ENCODE data around the gene TACC2. TPM values are rescaled to one million over a fixed set of nuclear protein-coding genes. Genes with fewer than 3 reads are reported as not detected.

TACC2 gene
- total RNA-seq, 1 donor from 2014 or later = 37.6 TPM

DNA sequence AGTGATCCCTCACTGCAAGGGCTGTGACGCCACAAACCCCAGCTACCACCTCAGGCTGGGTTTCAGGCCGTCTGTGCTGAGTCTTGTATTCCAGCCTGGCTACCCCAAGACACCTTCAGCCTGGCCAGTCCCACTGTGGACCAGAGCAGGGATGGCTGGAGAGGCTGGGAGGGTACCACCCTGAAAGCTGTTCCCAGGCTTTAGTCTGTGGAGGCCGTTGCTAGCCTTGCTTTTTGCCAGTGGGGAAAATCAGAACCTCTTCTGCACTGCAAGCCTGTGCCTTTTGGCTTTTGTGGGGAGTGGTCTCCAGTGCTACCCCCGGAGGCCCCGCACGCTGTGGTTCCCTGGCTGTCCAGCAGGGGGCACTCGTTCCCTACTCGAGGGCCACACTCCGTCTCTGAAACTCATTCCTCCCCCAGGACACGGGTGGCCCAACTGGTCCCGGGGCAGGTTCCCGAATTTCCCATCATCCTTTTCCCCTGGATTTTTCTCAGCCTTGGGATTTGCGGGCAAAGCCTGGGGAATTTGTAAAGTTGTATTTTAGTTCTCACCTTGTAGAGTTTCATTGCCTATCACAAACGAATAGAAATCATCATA is 153.8 kb downstream of the TACC2 start:
- Histone ChIP-seq H3K27me3 (ENCODE audit: control insufficient read depth in 3 of 3, insufficient read depth in 3 of 3, low read length in 3 of 3) (no peaks in the 10 kb centered on the region), H3K4me1 (ENCODE audit: control insufficient read depth in 3 of 3, insufficient read depth in 3 of 3, low read length in 3 of 3) (peaks cover 52 to 68% (median 67%) of the 10 kb centered on the region in 3 donors), H3K9me3 (ENCODE audit: control insufficient read depth in 3 of 3, low read length in 3 of 3) (no peaks in the 10 kb centered on the region), H3K4me3 (ENCODE audit: low read length in 3 of 3) (no peak overlapping the region), H3K9ac (ENCODE audit: low read depth in 1 of 3, low read length in 3 of 3) (peak overlapping the region in 1 of 3 donors; percentile 60), H3K36me3 (ENCODE audit: control insufficient read depth in 3 of 3, insufficient read depth in 3 of 3, low read length in 3 of 3) (peaks cover 25 to 28% (median 25%) of the 10 kb centered on the region in 3 donors), H3K27ac (ENCODE audit: low read depth, low read length) (peak overlapping the region; percentile 96)

DNA sequence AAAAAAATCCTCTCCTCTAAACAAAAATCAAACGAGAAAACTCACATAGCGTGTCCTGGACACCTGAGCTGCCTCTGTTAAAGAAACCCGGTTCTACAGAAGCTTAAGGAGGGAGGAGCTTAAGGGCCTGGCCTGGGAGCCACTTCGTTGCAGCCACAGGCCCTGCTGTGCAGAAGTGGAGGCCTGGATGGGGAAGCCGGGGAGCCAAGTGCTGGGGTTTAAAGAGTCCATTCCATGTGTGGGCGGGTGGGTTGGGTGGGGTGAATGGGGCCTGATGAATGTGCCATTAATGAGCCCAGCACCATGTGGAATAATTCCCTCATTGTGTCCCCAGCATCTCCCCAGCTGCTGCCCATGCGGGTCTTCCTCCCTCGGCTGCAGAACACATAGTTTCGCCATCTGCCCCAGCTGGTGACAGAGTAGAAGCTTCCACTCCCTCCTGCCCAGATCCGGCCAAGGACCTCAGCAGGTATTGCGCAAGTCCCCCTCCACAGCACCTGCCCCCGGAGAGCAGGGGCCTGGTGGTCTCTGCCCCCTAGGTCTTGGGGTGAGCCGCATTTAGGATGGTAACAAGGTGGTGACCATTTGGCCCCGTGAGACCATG is 154.4 kb downstream of the TACC2 start:
- Histone ChIP-seq H3K27ac (ENCODE audit: low read depth, low read length) (no peak overlapping the region), H3K4me1 (ENCODE audit: control insufficient read depth in 3 of 3, insufficient read depth in 3 of 3, low read length in 3 of 3) (peaks cover 54 to 72% (median 66%) of the 10 kb centered on the region in 3 donors), H3K27me3 (ENCODE audit: control insufficient read depth in 3 of 3, insufficient read depth in 3 of 3, low read length in 3 of 3) (no peaks in the 10 kb centered on the region), H3K9ac (ENCODE audit: low read depth in 1 of 3, low read length in 3 of 3) (peak overlapping the region in 1 of 3 donors; percentile 19), H3K36me3 (ENCODE audit: control insufficient read depth in 3 of 3, insufficient read depth in 3 of 3, low read length in 3 of 3) (peaks cover 25 to 28% (median 25%) of the 10 kb centered on the region in 3 donors), H3K9me3 (ENCODE audit: control insufficient read depth in 3 of 3, low read length in 3 of 3) (no peaks in the 10 kb centered on the region), H3K4me3 (ENCODE audit: low read length in 3 of 3) (no peak overlapping the region)

DNA sequence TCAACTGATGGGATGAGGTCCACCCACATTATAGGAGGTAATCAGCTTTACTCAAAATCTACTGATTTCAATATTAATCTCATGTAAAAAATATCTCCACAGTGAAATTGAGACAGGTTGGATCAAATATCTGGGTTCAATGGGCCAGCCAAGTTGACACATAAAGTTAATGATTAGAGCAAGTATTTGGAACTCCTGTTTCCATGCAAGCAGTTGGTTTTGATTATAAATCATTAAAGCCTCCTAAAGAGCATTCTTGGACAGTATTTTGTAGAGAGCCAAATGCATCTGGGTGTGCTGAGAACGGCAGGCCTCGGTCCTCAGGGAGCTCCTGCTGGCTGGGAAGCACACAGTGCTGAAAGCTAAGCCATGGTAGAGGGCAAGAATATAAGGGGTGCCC is 155.2 kb downstream of the TACC2 start:
- H3K4me1 ChIP-seq (ENCODE audit: control insufficient read depth in 3 of 3, insufficient read depth in 3 of 3, low read length in 3 of 3) = peaks cover 56 to 72% (median 68%) of the 10 kb centered on the region in 3 donors
- no peak overlapping the region for H3K4me3 ChIP-seq (ENCODE audit: low read length in 3 of 3)
- H3K36me3 ChIP-seq (ENCODE audit: control insufficient read depth in 3 of 3, insufficient read depth in 3 of 3, low read length in 3 of 3) = peaks cover 25 to 29% (median 28%) of the 10 kb centered on the region in 3 donors
- H3K9me3 ChIP-seq (ENCODE audit: control insufficient read depth in 3 of 3, low read length in 3 of 3) = no peaks in the 10 kb centered on the region
- no peaks in the 10 kb centered on the region for H3K27me3 ChIP-seq (ENCODE audit: control insufficient read depth in 3 of 3, insufficient read depth in 3 of 3, low read length in 3 of 3)
- no peak overlapping the region for H3K9ac ChIP-seq (ENCODE audit: low read depth in 1 of 3, low read length in 3 of 3)
- H3K27ac ChIP-seq (ENCODE audit: low read depth, low read length) = no peak overlapping the region

DNA sequence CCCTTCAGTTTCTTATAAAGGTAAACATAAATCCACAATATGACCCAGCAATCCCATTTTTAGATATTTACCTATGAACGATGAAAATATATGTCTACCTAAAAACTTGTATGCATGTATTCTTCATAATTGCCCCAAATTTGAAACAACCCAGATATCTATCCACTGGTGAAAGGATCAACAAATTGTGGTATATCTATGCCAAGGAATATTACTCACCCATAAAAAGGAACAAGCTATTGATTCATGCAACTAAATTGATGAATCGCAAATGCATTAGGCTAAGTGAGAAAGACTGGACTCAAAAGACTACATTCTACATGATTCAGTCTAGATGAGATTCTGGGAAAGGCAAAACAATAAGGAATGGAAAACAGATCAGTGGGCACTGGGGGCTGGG is 156.2 kb downstream of the TACC2 start:
- no peak overlapping the region for H3K27ac ChIP-seq (ENCODE audit: low read depth, low read length)
- H3K4me3 ChIP-seq (ENCODE audit: low read length in 3 of 3) = no peak overlapping the region
- H3K36me3 ChIP-seq (ENCODE audit: control insufficient read depth in 3 of 3, insufficient read depth in 3 of 3, low read length in 3 of 3) = peaks cover 25 to 33% (median 32%) of the 10 kb centered on the region in 3 donors
- peaks cover 56 to 70% (median 67%) of the 10 kb centered on the region in 3 donors for H3K4me1 ChIP-seq (ENCODE audit: control insufficient read depth in 3 of 3, insufficient read depth in 3 of 3, low read length in 3 of 3)
- H3K27me3 ChIP-seq (ENCODE audit: control insufficient read depth in 3 of 3, insufficient read depth in 3 of 3, low read length in 3 of 3) = no peaks in the 10 kb centered on the region
- H3K9me3 ChIP-seq (ENCODE audit: control insufficient read depth in 3 of 3, low read length in 3 of 3) = no peaks in the 10 kb centered on the region
- no peak overlapping the region for H3K9ac ChIP-seq (ENCODE audit: low read depth in 1 of 3, low read length in 3 of 3)

DNA sequence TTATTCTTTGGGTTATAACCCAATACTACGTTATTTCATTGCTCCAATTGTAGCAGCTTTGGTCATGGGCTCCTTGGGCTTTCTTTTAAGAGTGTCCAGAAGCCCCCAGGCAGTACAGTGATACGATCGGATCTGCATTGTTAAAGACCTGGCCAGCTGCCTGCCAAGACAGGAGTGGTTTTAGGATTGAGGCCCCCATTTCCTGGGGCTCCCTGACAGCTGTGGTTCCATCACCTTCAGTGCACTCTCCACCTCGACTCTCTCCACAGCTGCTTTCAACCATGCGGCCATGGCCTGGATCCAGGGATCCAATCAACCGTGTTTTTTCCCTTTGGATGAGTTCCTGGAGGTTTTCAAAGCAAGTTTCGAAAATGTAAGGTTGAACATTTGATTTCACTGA is 158.7 kb downstream of the TACC2 start:
- H3K36me3 ChIP-seq (ENCODE audit: control insufficient read depth in 3 of 3, insufficient read depth in 3 of 3, low read length in 3 of 3) = peaks cover 30 to 41% (median 30%) of the 10 kb centered on the region in 3 donors
- H3K9ac ChIP-seq (ENCODE audit: low read depth in 1 of 3, low read length in 3 of 3) = no peak overlapping the region
- no peak overlapping the region for H3K4me3 ChIP-seq (ENCODE audit: low read length in 3 of 3)
- H3K27ac ChIP-seq (ENCODE audit: low read depth, low read length) = peak overlapping the region; percentile 93
- no peaks in the 10 kb centered on the region for H3K27me3 ChIP-seq (ENCODE audit: control insufficient read depth in 3 of 3, insufficient read depth in 3 of 3, low read length in 3 of 3)
- no peaks in the 10 kb centered on the region for H3K9me3 ChIP-seq (ENCODE audit: control insufficient read depth in 3 of 3, low read length in 3 of 3)
- peaks cover 42 to 70% (median 66%) of the 10 kb centered on the region in 3 donors for H3K4me1 ChIP-seq (ENCODE audit: control insufficient read depth in 3 of 3, insufficient read depth in 3 of 3, low read length in 3 of 3)

DNA sequence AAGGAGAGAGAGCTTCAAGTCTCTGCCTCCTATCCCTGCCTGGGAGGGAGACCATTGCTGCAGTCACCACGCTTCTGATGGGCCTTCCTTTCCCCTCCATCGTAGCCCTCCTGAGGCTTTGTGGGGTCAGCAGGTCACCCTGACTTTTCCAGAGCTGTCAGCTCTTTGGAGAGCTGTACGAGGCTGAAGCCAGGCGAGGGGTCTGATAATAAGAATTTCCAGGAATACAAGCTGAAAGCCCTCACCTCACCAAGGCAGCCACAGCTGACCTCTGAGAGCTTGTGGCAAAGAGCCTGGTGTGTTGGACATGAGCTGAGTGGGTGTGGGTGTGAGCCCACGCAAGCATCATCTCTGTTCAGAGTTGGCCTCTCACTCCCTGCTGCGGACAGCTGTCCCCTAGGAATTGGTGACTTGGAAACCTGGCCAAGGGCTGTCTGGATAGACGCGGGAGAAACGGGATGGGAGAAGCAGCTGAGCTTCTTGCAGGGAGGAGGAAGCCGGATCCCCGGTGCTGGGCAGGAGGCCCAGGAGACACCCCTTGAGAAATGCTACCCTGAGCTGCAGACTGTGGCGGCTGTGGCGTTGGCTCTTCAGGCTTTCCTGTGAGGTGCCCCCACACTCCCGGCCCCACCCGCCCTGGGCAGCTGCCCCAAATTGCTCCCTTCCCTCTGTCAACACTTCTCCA is 160.1 kb downstream of the TACC2 start:
- Histone ChIP-seq H3K4me1 (ENCODE audit: control insufficient read depth in 3 of 3, insufficient read depth in 3 of 3, low read length in 3 of 3) (peaks cover 48 to 73% (median 71%) of the 10 kb centered on the region in 3 donors), H3K27me3 (ENCODE audit: control insufficient read depth in 3 of 3, insufficient read depth in 3 of 3, low read length in 3 of 3) (no peaks in the 10 kb centered on the region), H3K4me3 (ENCODE audit: low read length in 3 of 3) (peak overlapping the region in 2 of 3 donors; percentile 21 to 29), H3K9me3 (ENCODE audit: control insufficient read depth in 3 of 3, low read length in 3 of 3) (no peaks in the 10 kb centered on the region), H3K27ac (ENCODE audit: low read depth, low read length) (peak overlapping the region; percentile 93), H3K9ac (ENCODE audit: low read depth in 1 of 3, low read length in 3 of 3) (peak overlapping the region; percentile 24 to 50 (median 48)), H3K36me3 (ENCODE audit: control insufficient read depth in 3 of 3, insufficient read depth in 3 of 3, low read length in 3 of 3) (peaks cover 24 to 35% (median 29%) of the 10 kb centered on the region in 3 donors)

DNA sequence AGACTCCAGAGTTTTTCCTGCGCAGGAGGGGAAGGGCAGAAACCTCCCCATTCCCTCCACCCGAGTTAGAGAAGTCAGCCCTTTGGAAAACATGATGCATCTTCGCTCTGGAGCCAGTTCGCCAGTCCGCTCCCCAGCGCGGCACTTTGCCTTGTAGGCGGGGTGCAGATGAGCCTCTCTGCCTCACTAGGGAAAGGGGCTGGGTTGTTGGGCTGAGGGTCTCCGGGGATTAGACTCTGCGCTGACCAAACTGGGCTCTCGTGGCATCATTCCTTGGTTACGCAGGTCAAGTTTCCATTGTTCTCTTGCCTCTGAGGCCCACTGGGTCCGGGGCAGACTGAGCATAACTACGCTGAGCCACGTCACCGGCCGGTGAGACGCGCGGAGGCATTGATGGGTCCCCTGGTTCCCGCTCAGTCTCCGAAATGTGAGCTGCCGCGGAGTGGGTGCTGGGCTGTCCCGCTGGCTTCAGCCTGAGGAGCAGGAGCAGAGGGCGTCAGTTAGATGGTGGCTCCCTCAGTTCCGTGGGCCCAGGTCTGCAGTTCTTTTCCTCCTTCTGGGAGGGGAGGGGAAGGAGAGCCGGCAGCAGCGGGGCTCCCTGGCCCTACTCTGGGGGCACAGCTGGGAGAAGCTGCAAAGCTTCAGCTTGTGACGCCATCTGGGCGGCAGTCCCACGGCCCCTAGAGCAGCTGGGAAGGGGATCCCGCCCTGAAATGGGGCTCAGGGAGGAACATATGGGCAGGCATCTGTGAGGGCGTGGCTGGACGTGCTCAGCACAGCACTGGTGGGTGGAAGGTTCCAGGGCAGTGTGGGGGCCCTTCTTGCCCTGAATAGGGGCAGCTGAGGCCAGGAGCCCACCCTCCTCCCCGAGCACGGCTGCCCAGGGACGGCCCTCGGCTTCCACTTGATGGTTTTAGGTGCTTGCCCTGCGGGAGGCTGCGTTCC is 160.9 kb downstream of the TACC2 start:
- Histone ChIP-seq H3K4me1 (ENCODE audit: control insufficient read depth in 3 of 3, insufficient read depth in 3 of 3, low read length in 3 of 3) (peaks cover 53 to 81% (median 80%) of the 10 kb centered on the region in 3 donors), H3K36me3 (ENCODE audit: control insufficient read depth in 3 of 3, insufficient read depth in 3 of 3, low read length in 3 of 3) (peaks cover 18 to 29% (median 20%) of the 10 kb centered on the region in 3 donors), H3K4me3 (ENCODE audit: low read length in 3 of 3) (peak overlapping the region in 2 of 3 donors; percentile 21 to 24), H3K27me3 (ENCODE audit: control insufficient read depth in 3 of 3, insufficient read depth in 3 of 3, low read length in 3 of 3) (no peaks in the 10 kb centered on the region), H3K9ac (ENCODE audit: low read depth in 1 of 3, low read length in 3 of 3) (peak overlapping the region; percentile 48 to 54 (median 50)), H3K27ac (ENCODE audit: low read depth, low read length) (peak overlapping the region; percentile 93), H3K9me3 (ENCODE audit: control insufficient read depth in 3 of 3, low read length in 3 of 3) (no peaks in the 10 kb centered on the region)

DNA sequence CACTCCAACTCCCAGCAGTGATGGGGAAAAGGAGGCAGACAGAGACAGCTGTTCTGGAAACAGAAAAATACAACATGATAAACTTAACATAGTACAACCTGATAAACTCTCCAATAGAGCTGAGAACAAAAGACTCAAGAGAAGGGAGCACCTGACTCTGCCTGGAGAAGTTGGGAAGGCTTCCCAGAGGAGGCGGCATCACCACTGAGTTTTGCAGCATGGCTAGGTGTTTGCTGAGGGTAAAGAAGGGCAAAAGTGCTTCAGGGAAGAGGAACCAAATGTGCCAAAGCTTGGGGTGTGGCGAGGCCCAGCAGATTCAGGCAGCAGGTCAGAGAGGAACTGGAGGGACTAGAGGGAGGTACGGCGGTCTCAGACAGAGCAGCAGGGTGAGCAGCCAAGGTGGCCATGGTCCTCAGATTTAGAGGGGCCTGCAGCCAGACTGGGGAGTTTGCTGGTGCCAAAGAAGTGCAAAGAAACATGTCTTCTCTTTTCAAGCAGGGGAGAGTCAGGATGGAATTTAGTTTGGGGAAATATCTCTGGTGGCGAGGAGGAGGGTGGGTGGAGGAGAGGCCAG is 162.2 kb downstream of the TACC2 start:
- H3K4me3 ChIP-seq (ENCODE audit: low read length in 3 of 3) = no peak overlapping the region
- H3K4me1 ChIP-seq (ENCODE audit: control insufficient read depth in 3 of 3, insufficient read depth in 3 of 3, low read length in 3 of 3) = peaks cover 60 to 83% (median 83%) of the 10 kb centered on the region in 3 donors
- H3K9me3 ChIP-seq (ENCODE audit: control insufficient read depth in 3 of 3, low read length in 3 of 3) = no peaks in the 10 kb centered on the region
- H3K27ac ChIP-seq (ENCODE audit: low read depth, low read length) = peak overlapping the region; percentile 93
- no peaks in the 10 kb centered on the region for H3K27me3 ChIP-seq (ENCODE audit: control insufficient read depth in 3 of 3, insufficient read depth in 3 of 3, low read length in 3 of 3)
- H3K36me3 ChIP-seq (ENCODE audit: control insufficient read depth in 3 of 3, insufficient read depth in 3 of 3, low read length in 3 of 3) = peaks cover 9 to 17% (median 9%) of the 10 kb centered on the region in 3 donors
- no peak overlapping the region for H3K9ac ChIP-seq (ENCODE audit: low read depth in 1 of 3, low read length in 3 of 3)

DNA sequence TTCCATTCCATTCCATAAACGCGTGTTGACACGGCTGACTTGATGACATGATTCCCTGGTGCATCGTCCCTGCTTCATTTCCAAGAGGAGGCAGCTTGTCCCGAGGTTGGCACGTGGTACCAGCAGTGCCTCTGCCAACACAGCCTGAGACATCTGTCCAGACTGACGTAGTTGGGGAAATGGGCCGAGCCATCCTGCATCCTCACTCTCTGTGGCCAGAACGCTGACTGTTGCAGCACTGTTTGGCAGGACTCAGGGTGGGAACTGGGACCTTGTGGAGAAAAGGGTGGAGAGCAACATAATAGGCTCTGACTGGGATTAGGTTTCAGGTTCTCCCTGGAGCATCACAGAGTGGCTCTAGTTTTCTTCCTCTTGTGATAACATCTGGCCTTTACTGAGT is 163.6 kb downstream of the TACC2 start:
- H3K4me1 ChIP-seq (ENCODE audit: control insufficient read depth in 3 of 3, insufficient read depth in 3 of 3, low read length in 3 of 3) = peaks cover 56 to 76% (median 73%) of the 10 kb centered on the region in 3 donors

More for the DNA sequence above, 163.6 kb downstream of the TACC2 start:
- Histone ChIP-seq H3K4me3 (ENCODE audit: low read length in 3 of 3) (no peak overlapping the region), H3K36me3 (ENCODE audit: control insufficient read depth in 3 of 3, insufficient read depth in 3 of 3, low read length in 3 of 3) (peaks cover 8 to 13% (median 9%) of the 10 kb centered on the region in 3 donors), H3K27me3 (ENCODE audit: control insufficient read depth in 3 of 3, insufficient read depth in 3 of 3, low read length in 3 of 3) (no peaks in the 10 kb centered on the region), H3K9ac (ENCODE audit: low read depth in 1 of 3, low read length in 3 of 3) (no peak overlapping the region), H3K9me3 (ENCODE audit: control insufficient read depth in 3 of 3, low read length in 3 of 3) (no peaks in the 10 kb centered on the region), H3K27ac (ENCODE audit: low read depth, low read length) (peak overlapping the region; percentile 93)
